ENCODE data around the gene PRPF39. TPM values are rescaled to one million over a fixed set of nuclear protein-coding genes. Genes with fewer than 3 reads are reported as not detected.

Gene PRPF39
- total and polyA plus RNA-seq, 10 of the 15 experiments (the other 5 are each of a cell fraction or from before 2014, with no cell fraction given) = 22.1 to 91.7 (median 36.9) TPM

DNA sequence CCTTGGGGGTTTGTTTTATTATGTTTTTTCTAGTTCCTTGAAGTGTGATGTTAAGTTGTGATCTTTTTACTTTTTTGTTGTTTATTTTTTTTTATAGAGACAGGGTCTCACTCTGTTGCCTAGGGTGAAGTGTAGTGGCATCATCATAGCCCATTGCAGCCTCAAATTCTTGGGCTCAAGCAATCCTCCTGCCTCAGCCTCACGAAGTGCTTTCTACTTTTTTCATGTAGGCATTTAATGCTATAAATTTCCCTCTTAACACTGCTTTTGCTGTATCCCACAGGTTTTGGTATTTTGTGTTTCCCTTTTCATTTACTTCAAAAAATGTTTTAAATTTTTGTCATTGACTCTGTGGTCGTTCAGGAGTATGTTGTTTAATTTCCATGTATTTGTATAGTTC is 26.6 kb upstream of the PRPF39 start:
- DNase-seq (ENCODE audit: low read depth, low spot score) (no peak), FAIRE-seq (no peak), ATAC-seq (no peak)
- ChIA-PET SMC1A (ENCODE audit: uncharacterized antibody, unreplicated experiment) (no interaction called here), RAD21 (ENCODE audit: unreplicated experiment) (no interaction called here), CTCF (interaction anchor here (0.6 kb wide), 1 partner anchor 211 kb away, joined by 3 read pairs; no protein-coding TSS in a partner anchor), POLR2A (no interaction called here)
- no peak for TF ChIP-seq MTA3 (IDR thresholded peaks at IDR 0.05; ENCODE audit: borderline replicate concordance, low read length)
- no peak for TF ChIP-seq POLR2AphosphoS5 (IDR thresholded peaks at IDR 0.05; ENCODE audit: low read length)
- no peak for TF ChIP-seq ZNF622 (IDR thresholded peaks at IDR 0.05)
- TF ChIP-seq SMAD5 (IDR thresholded peaks at IDR 0.05; ENCODE audit: low read depth) = no peak
- Histone ChIP-seq H3K4me2 (ENCODE audit: control insufficient read depth, insufficient read depth) (no peak overlapping the region), H3K36me3 (ENCODE audit: control insufficient read depth in 2 of 2, insufficient read depth in 2 of 2, low read length in 1 of 2) (no peaks in the 10 kb centered on the region; a peak in 1 of 4 replicates), H3K79me2 (ENCODE audit: control insufficient read depth, insufficient read depth, low read length) (no peaks in the 10 kb centered on the region), H3K9ac (ENCODE audit: control insufficient read depth, insufficient read depth, low read length) (no peak overlapping the region), H3K27ac (ENCODE audit: control insufficient read depth, insufficient read depth) (no peak overlapping the region), H3K27me3 (replicated peaks in 1 of 2; ENCODE audit: control insufficient read depth in 2 of 2, insufficient read depth in 2 of 2, low read length in 1 of 2) (no peaks in the 10 kb centered on the region), H3K9me3 (replicated peaks; ENCODE audit: control insufficient read depth, insufficient read depth, low read length) (no peaks in the 10 kb centered on the region; the same call in 1 of the 3 replicates), H3K4me3 (no peak overlapping the region), H2AFZ (ENCODE audit: control insufficient read depth, low read depth, low read length) (no peak overlapping the region), H4K20me1 (ENCODE audit: control insufficient read depth, insufficient read depth) (no peaks in the 10 kb centered on the region), H3K4me1 (ENCODE audit: control insufficient read depth, insufficient read depth, low read length) (no peaks in the 10 kb centered on the region)
- BruUV-seq (replicated peaks) = no TSS peak
- intact Hi-C loops (cut with micrococcal nuclease; ENCODE audit: unreplicated experiment) = no loop called here
- in situ Hi-C loops (cut with MboI) = no loop called here
- WGBS (ENCODE audit: insufficient coverage, insufficient replicate concordance, low lambda C conversion rate, missing lambda C conversion rate) = 95% methylated on average over 2 of the region's 2 CpGs

DNA sequence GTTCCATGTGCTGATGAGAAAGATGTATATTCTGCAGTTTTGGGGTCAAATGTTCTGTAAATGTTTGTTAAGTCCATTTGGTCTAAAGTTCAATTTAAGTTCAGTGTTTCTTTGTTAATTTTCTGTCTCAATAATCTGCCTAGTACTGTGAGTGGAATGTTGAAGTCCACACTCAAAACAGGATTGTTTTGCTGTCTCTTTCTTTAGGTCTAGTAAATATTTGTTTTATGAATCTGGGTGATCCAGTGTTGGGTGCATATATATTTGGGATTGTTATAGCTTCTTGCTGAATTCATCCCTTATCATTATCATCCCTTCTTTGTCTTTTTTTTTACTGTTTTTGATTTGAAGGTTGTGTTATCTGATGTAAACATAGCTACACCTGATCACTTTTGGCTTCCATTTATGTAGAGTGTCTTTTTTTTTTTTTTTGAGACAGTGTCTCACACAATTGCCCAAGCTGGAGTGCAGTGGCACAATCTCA is 26.0 kb upstream of the PRPF39 start:
- ChIA-PET RAD21 (ENCODE audit: unreplicated experiment) (no interaction called here), POLR2A (interaction anchor here (0.7 kb wide), 2 partner anchors 19 to 67 kb away, joined by 3 to 6 read pairs; no protein-coding TSS in a partner anchor), SMC1A (ENCODE audit: uncharacterized antibody, unreplicated experiment) (no interaction called here), CTCF (no interaction called here)
- H3K4me2 ChIP-seq (ENCODE audit: control insufficient read depth, insufficient read depth) = no peak overlapping the region
- H3K79me2 ChIP-seq (ENCODE audit: control insufficient read depth, insufficient read depth, low read length) = no peaks in the 10 kb centered on the region
- H3K4me1 ChIP-seq (ENCODE audit: control insufficient read depth, insufficient read depth, low read length) = no peaks in the 10 kb centered on the region
- in situ Hi-C loops (cut with MboI) (no loop called here), intact Hi-C loops (cut with micrococcal nuclease; ENCODE audit: unreplicated experiment) (no loop called here)
- ATAC-seq (no peak), FAIRE-seq (no peak), DNase-seq (ENCODE audit: low read depth, low spot score) (no peak)
- H3K36me3 ChIP-seq (ENCODE audit: control insufficient read depth in 2 of 2, insufficient read depth in 2 of 2, low read length in 1 of 2) = no peaks in the 10 kb centered on the region; a peak in 1 of 4 replicates
- no TSS peak for BruUV-seq (replicated peaks)
- no peak overlapping the region for H3K9ac ChIP-seq (ENCODE audit: control insufficient read depth, insufficient read depth, low read length)
- no peaks in the 10 kb centered on the region for H4K20me1 ChIP-seq (ENCODE audit: control insufficient read depth, insufficient read depth)
- no peak overlapping the region for H3K27ac ChIP-seq (ENCODE audit: control insufficient read depth, insufficient read depth)
- no peaks in the 10 kb centered on the region; the same call in 1 of the 3 replicates for H3K9me3 ChIP-seq (replicated peaks; ENCODE audit: control insufficient read depth, insufficient read depth, low read length)
- H3K27me3 ChIP-seq (replicated peaks in 1 of 2; ENCODE audit: control insufficient read depth in 2 of 2, insufficient read depth in 2 of 2, low read length in 1 of 2) = no peaks in the 10 kb centered on the region
- H2AFZ ChIP-seq (ENCODE audit: control insufficient read depth, low read depth, low read length) = no peak overlapping the region
- no peak overlapping the region for H3K4me3 ChIP-seq
- TF ChIP-seq JUNB (IDR thresholded peaks at IDR 0.05) = no peak
- no peak for TF ChIP-seq ZZZ3 (IDR thresholded peaks at IDR 0.05; ENCODE audit: control insufficient read depth, insufficient read length, low read depth)
- TF ChIP-seq GATAD2B (conservative IDR thresholded peaks at IDR 0.05; ENCODE audit: low read depth) = no peak
- no peak for TF ChIP-seq RUNX3 (IDR thresholded peaks at IDR 0.05; ENCODE audit: low read length)
- TF ChIP-seq JUND (IDR thresholded peaks at IDR 0.05; ENCODE audit: low read depth, low read length) = no peak
- no peak for TF ChIP-seq BHLHE40 (IDR thresholded peaks at IDR 0.05; ENCODE audit: borderline replicate concordance in 1 of 2, low read depth in 2 of 2, low read length in 1 of 2)
- TF ChIP-seq, protein P1, sequence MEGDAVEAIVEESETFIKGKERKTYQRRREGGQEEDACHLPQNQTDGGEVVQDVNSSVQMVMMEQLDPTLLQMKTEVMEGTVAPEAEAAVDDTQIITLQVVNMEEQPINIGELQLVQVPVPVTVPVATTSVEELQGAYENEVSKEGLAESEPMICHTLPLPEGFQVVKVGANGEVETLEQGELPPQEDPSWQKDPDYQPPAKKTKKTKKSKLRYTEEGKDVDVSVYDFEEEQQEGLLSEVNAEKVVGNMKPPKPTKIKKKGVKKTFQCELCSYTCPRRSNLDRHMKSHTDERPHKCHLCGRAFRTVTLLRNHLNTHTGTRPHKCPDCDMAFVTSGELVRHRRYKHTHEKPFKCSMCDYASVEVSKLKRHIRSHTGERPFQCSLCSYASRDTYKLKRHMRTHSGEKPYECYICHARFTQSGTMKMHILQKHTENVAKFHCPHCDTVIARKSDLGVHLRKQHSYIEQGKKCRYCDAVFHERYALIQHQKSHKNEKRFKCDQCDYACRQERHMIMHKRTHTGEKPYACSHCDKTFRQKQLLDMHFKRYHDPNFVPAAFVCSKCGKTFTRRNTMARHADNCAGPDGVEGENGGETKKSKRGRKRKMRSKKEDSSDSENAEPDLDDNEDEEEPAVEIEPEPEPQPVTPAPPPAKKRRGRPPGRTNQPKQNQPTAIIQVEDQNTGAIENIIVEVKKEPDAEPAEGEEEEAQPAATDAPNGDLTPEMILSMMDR (IDR thresholded peaks at IDR 0.05 in 2 of 3, conservative IDR thresholded peaks at IDR 0.05 in 1 of 3; ENCODE audit: control insufficient read depth in 2 of 3, extremely low read depth in 1 of 3, insufficient read depth in 1 of 3, low read depth in 3 of 3, low read length in 3 of 3) = no peak
- TF ChIP-seq, protein P2, sequence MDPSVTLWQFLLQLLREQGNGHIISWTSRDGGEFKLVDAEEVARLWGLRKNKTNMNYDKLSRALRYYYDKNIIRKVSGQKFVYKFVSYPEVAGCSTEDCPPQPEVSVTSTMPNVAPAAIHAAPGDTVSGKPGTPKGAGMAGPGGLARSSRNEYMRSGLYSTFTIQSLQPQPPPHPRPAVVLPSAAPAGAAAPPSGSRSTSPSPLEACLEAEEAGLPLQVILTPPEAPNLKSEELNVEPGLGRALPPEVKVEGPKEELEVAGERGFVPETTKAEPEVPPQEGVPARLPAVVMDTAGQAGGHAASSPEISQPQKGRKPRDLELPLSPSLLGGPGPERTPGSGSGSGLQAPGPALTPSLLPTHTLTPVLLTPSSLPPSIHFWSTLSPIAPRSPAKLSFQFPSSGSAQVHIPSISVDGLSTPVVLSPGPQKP (IDR thresholded peaks at IDR 0.05; ENCODE audit: low read depth, low read length) = no peak
- no peak for TF ChIP-seq ESRRA (IDR thresholded peaks at IDR 0.05; ENCODE audit: low read length)
- no peak for TF ChIP-seq MEF2B (IDR thresholded peaks at IDR 0.05; ENCODE audit: partially characterized antibody, poor library complexity, severe bottlenecking)
- TF ChIP-seq HDAC6 (IDR thresholded peaks at IDR 0.05; ENCODE audit: unreplicated experiment) = no peak
